Keratinocyte (primary cell): ENCODE results near the gene MBTPS1. TPM values are rescaled to one million over a fixed set of nuclear protein-coding genes. Genes with fewer than 3 reads are reported as not detected.

Experiments
- DNase-seq: peaks from one replicate; pipeline ENCODE4 v3.0.0-alpha.2; 2011; ENCODE audit warnings: low read depth, missing footprints, low spot score
- FAIRE-seq: peaks from 2 replicates; lab custom pipeline; 2011; peaks lifted over from hg19 to GRCh38; lab: Jason Lieb, UNC
- H2AFZ ChIP-seq: 2 replicates; pipeline ENCODE4 v1.6.0; 2012; ENCODE audit warnings: low read length, control low read depth, inconsistent platforms; ENCODE audit not compliant: control insufficient read depth
- H3K27ac ChIP-seq: 2 replicates; pipeline ENCODE4 v1.5.1; 2011; ENCODE audit warnings: low read length; ENCODE audit not compliant: control insufficient read depth, insufficient read depth
- H3K27me3 ChIP-seq: 3 replicates; pipeline ENCODE4 v1.6.0; 2011; ENCODE audit warnings: low read length; ENCODE audit not compliant: control insufficient read depth, insufficient read depth; ENCODE audit errors: extremely low read depth
- H3K36me3 ChIP-seq, 2 experiments: 2 replicates in 1 of 2; 3 replicates in 1 of 2; pipeline ENCODE4 v1.5.1; 2011; ENCODE audit warnings: low read length in 2 of 2, mild to moderate bottlenecking in 1 of 2; ENCODE audit not compliant: control insufficient read depth in 2 of 2, insufficient read depth in 2 of 2; ENCODE audit errors: extremely low read depth in 1 of 2
- H3K4me1 ChIP-seq: 3 replicates; pipeline ENCODE4 v1.5.1; 2011; ENCODE audit warnings: low read length; ENCODE audit not compliant: control insufficient read depth, insufficient read depth; ENCODE audit errors: extremely low read depth
- H3K4me2 ChIP-seq: 3 replicates; pipeline ENCODE4 v1.6.0; 2011; ENCODE audit warnings: low read depth, low read length; ENCODE audit not compliant: control insufficient read depth, insufficient read depth; ENCODE audit errors: extremely low read depth
- H3K4me3 ChIP-seq, 3 experiments: fragments of 200-600 bp in 1 of 3; sonication (generic) in 1 of 3; 2 replicates in 2 of 3; 3 replicates in 1 of 3; pipeline ENCODE4 v1.5.1; 2011 to 2016; ENCODE audit warnings: low read length in 3 of 3, mild to moderate bottlenecking in 3 of 3, control low read depth in 2 of 3, inconsistent platforms in 1 of 3, low read depth in 1 of 3, mixed read lengths in 1 of 3, mixed run types in 1 of 3, moderate library complexity in 1 of 3; ENCODE audit not compliant: control insufficient read depth in 2 of 3, insufficient read depth in 2 of 3; ENCODE audit errors: extremely low read depth in 1 of 3
- H3K79me2 ChIP-seq: 2 replicates; pipeline ENCODE4 v1.6.0; 2012; ENCODE audit warnings: low read length; ENCODE audit not compliant: control insufficient read depth, insufficient read depth
- H3K9ac ChIP-seq: 3 replicates; pipeline ENCODE4 v1.6.0; 2011; ENCODE audit warnings: low read length; ENCODE audit not compliant: control insufficient read depth, insufficient read depth; ENCODE audit errors: extremely low read depth
- H3K9me1 ChIP-seq: 3 replicates; pipeline ENCODE4 v1.6.0; 2011; ENCODE audit warnings: low read length; ENCODE audit not compliant: control insufficient read depth, insufficient read depth; ENCODE audit errors: extremely low read depth
- H3K9me3 ChIP-seq: 2 replicates; pipeline ENCODE4 v1.5.1; 2012; ENCODE audit warnings: low read depth, low read length; ENCODE audit not compliant: control insufficient read depth
- H4K20me1 ChIP-seq: 3 replicates; pipeline ENCODE4 v1.6.0; 2011; ENCODE audit warnings: low read length; ENCODE audit not compliant: control insufficient read depth, insufficient read depth; ENCODE audit errors: extremely low read depth
- CTCF ChIP-seq, 3 experiments: IDR thresholded peaks in 1 of 3; conservative IDR thresholded peaks in 1 of 3; optimal IDR thresholded peaks in 1 of 3; 2 replicates in 2 of 3; 3 replicates in 1 of 3; pipeline versions ENCODE3 to v1.5.1; 2011; ENCODE audit warnings: low read length in 3 of 3, mild to moderate bottlenecking in 3 of 3, moderate library complexity in 2 of 3, control low read depth in 1 of 3, inconsistent platforms in 1 of 3; ENCODE audit not compliant: insufficient read depth in 2 of 3; ENCODE audit errors: extremely low read depth in 1 of 3
- EZH2 ChIP-seq: IDR thresholded peaks from one replicate; pipeline ENCODE4 v1.6.1; 2012; ENCODE audit warnings: inconsistent platforms, mild to moderate bottlenecking, low read length, moderate library complexity
- dilution Hi-C: fragments of 300-500 bp; cut with MboI; formaldehyde crosslinking; loops from one replicate; pipeline ENCODE4 v1.7.0; 2020; ENCODE audit warnings: low sequenced_read_pairs; ENCODE audit not compliant: extremely low pct_ligation_motif_present
- polyA plus RNA-seq, 5 experiments: library from polyadenylated mRNA; depleted of rRNA in 3 of 5; stranded (reverse) in 3 of 5; stranded (forward) in 1 of 5; unstranded in 1 of 5; fragments of >200 nt; gene quantifications; 1 replicate in 1 of 5; 2 replicates in 3 of 5; 3 replicates in 1 of 5; pipeline versions ENCODE4 v1.2.1 to v1.2.3, GENCODE V29; 2011 to 2012; ENCODE audit warnings: missing spikeins in 2 of 5, low read depth in 1 of 5, low replicate concordance in 1 of 5

Gene MBTPS1
- polyA plus RNA-seq, 1 donor (not counting 4 experiments of a cell fraction or from before 2014, with no cell fraction given): 56.0 TPM

GRCh38 chr16:84042308-84042878 lies 74.3 kb downstream of the MBTPS1 start, which contains the start of gene SLC38A8:
Gene SLC38A8, minus strand, starts transcription at chr16:84042795. Its CDS starts 638 bp downstream, at chr16:84042157.
- no peak for DNase-seq
- Histone ChIP-seq H2AFZ (no peak within 1 kb of the TSS), H3K4me1 (no peaks in the 10 kb centered on the region), H3K4me2 (no peak within 1 kb of the TSS), H3K27ac (no peak within 1 kb of the TSS), H3K9ac (no peak within 1 kb of the TSS), H3K9me1 (no peaks in the 10 kb centered on the region), H3K27me3 (peaks cover 52% of the 10 kb centered on the region), H3K79me2 (no peaks in the 10 kb centered on the region), H3K4me3 (no peak within 1 kb of the TSS), H3K36me3 (no peaks in the 10 kb centered on the region), H3K9me3 (no peaks in the 10 kb centered on the region), H4K20me1 (no peaks in the 10 kb centered on the region)
- dilution Hi-C loops: no loop called here
- no peak for TF ChIP-seq EZH2
- TF ChIP-seq CTCF (optimal IDR thresholded peaks at IDR 0.05 in 1 of 3, IDR thresholded peaks at IDR 0.05 in 1 of 3, conservative IDR thresholded peaks at IDR 0.05 in 1 of 3; ENCODE audit: extremely low read depth in 1 of 3, insufficient read depth in 2 of 3, low read length in 3 of 3): no peak
- FAIRE-seq: no peak

GRCh38 chr16:84041881-84042280 lies 74.9 kb downstream of the MBTPS1 start:
- dilution Hi-C loops: no loop called here
- Histone ChIP-seq H4K20me1 (no peaks in the 10 kb centered on the region), H3K4me1 (no peaks in the 10 kb centered on the region), H3K9me3 (no peaks in the 10 kb centered on the region), H3K79me2 (no peaks in the 10 kb centered on the region), H2AFZ (no peak overlapping the region), H3K4me2 (no peak overlapping the region), H3K27me3 (peaks cover 52% of the 10 kb centered on the region), H3K4me3 (no peak overlapping the region), H3K27ac (no peak overlapping the region), H3K9ac (no peak overlapping the region), H3K9me1 (no peaks in the 10 kb centered on the region), H3K36me3 (no peaks in the 10 kb centered on the region)
- no peak for TF ChIP-seq EZH2
- TF ChIP-seq CTCF (optimal IDR thresholded peaks at IDR 0.05 in 1 of 3, IDR thresholded peaks at IDR 0.05 in 1 of 3, conservative IDR thresholded peaks at IDR 0.05 in 1 of 3; ENCODE audit: extremely low read depth in 1 of 3, insufficient read depth in 2 of 3, low read length in 3 of 3): no peak
- no peak for FAIRE-seq
- DNase-seq: no peak
